ENCODE results near the gene CBX1.
"Not testable (repeated sequence)": the region's sequence is repeated elsewhere in the genome, so short reads cannot be mapped to it uniquely, and the experiment has no call there.

The CBX1 gene

GRCh38 chr17:48070195-48070594 lies 31.1 kb downstream of the CBX1 start:
- DNase-seq = no peak

GRCh38 chr17:48068491-48068961 lies 32.8 kb downstream of the CBX1 start:
- DNase-seq = no peak

GRCh38 chr17:48067808-48068207 lies 33.5 kb downstream of the CBX1 start:
- not testable (repeated sequence) for DNase-seq

GRCh38 chr17:48067245-48067644 lies 34.0 kb downstream of the CBX1 start:
- no peak for DNase-seq

DNA sequence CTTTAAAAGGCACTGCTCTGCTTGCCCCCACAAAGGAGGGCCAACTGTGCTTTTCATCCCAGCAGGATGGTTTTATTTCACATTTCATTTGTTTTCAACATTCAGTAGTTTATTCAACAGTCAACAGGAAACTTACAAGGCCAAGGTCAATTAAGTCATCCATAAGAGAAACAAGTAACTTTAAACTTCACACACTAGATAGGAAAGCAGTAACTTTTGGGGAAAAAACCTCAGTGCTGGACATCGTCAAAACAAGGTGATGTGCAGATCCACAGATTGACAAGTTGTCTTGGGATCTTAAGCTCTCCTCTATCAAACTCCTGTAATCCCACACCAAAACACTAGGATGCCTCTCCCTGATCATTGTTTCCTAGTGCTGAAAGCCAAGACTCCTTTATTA lies 34.6 kb downstream of the CBX1 start:
- no peak for DNase-seq

DNA sequence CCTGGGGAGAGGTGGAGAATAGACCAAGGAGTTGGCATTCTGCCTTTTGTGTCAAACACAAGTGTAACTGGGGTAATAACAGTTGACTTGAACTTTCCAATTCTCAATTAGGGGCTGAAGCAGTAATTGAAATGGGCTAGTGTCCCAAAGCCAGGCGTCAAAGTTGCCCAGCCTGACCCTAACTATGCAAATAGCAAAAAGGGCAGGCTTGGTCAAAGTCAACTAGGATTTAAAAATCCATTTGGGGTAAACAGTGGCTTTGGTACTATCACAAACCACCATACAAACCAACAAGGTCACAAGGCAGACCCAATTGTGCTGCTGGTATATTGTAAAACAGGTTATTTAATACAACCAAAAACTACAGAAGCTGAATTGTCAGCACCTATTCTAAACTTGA lies 35.1 kb downstream of the CBX1 start:
- DNase-seq = no peak

DNA sequence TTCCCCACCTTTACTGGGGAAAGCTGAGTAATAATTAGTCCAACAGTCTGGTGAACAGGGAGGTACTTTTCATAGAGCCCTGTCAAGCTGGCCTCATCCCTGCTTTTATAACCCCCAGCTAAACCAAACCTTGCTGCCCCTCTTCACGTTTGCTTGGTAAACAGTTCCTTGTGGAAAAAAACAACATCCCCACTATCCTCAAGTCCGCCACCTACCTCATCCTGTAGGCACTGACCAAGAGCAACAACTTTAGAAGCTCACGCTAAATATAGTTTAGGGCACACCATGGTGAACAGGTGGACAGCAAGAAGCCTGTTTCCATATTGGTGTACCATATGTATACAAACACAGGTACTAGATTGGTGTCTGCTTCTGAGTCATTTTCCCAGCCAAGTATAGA lies 36.6 kb downstream of the CBX1 start:
- DNase-seq = no peak

DNA sequence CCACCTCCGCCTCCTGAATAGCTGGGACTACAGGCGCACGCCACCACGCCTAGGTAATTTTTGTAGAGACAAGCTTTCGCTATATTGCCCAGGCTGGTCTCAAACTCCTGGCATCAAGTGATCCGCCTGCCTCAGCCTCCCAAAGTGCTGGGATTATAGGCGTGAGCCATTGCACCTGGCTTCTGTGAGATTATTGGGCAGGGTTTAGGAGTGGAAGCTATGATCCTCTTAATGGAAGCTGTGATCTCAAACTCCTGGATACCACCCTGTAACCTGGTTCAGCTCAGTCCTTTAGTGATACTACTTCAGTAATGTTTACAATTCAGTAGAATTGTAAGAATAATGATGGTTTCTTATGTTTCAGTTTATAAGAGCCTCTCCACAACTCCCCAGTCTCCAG lies 39.0 kb downstream of the CBX1 start:
- DNase-seq = no peak

- no peak for DNase-seq
Observed at GRCh38 chr17:48060249-48060648, 41.0 kb downstream of the CBX1 start.

DNA sequence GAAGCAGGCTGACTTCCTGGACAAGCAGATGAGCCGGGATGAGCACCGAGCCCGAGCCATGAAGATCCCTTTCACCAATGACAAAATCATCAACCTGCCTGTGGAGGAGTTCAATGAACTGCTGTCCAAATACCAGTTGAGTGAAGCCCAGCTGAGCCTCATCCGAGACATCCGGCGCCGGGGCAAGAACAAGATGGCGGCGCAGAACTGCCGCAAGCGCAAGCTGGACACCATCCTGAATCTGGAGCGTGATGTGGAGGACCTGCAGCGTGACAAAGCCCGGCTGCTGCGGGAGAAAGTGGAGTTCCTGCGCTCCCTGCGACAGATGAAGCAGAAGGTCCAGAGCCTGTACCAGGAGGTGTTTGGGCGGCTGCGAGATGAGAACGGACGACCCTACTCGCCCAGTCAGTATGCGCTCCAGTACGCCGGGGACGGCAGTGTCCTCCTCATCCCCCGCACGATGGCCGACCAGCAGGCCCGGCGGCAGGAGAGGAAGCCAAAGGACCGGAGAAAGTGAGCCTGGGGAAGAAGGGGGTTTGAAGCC lies 42.1 kb downstream of the CBX1 start:
- DNase-seq = no peak

DNA sequence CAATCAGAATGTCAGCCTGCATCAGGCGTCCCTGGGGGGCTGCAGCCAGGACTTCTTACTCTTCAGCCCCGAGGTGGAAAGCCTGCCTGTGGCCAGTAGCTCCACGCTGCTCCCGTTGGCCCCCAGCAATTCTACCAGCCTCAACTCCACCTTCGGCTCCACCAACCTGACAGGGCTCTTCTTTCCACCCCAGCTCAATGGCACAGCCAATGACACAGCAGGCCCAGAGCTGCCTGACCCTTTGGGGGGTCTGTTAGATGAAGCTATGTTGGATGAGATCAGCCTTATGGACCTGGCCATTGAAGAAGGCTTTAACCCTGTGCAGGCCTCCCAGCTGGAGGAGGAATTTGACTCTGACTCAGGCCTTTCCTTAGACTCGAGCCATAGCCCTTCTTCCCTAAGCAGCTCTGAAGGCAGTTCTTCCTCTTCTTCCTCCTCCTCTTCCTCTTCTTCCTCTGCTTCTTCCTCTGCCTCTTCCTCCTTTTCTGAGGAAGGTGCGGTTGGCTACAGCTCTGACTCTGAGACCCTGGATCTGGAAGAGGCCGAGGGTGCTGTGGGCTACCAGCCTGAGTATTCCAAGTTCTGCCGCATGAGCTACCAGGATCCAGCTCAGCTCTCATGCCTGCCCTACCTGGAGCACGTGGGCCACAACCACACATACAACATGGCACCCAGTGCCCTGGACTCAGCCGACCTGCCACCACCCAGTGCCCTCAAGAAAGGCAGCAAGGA lies 42.7 kb downstream of the CBX1 start:
- no peak for DNase-seq

GRCh38 chr17:48057626-48058025 lies 43.7 kb downstream of the CBX1 start:
- DNase-seq = no peak

DNA sequence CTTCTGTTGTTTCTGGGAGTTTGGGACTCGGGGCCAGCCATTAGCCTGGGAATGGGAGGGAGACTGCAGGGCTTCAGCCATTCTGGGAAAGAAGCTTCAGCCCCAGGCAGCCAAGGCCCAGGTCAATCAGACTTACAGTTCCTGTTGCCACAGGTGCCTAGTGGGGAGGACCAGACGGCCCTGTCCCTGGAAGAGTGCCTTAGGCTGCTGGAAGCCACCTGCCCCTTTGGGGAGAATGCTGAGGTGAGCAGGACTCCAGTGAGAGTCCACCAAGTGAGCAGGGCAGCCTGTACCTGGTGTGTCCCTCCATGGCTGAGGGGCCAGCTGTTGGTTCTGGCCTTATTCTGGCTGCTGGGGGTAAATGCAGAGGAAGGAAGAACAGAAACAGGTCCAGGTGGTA lies 44.4 kb downstream of the CBX1 start:
- DNase-seq = no peak

- DNase-seq = no peak
Observed at GRCh38 chr17:48056246-48056745, 45.0 kb downstream of the CBX1 start.

GRCh38 chr17:48055531-48056245 lies 45.6 kb downstream of the CBX1 start:
- no peak for DNase-seq

DNA sequence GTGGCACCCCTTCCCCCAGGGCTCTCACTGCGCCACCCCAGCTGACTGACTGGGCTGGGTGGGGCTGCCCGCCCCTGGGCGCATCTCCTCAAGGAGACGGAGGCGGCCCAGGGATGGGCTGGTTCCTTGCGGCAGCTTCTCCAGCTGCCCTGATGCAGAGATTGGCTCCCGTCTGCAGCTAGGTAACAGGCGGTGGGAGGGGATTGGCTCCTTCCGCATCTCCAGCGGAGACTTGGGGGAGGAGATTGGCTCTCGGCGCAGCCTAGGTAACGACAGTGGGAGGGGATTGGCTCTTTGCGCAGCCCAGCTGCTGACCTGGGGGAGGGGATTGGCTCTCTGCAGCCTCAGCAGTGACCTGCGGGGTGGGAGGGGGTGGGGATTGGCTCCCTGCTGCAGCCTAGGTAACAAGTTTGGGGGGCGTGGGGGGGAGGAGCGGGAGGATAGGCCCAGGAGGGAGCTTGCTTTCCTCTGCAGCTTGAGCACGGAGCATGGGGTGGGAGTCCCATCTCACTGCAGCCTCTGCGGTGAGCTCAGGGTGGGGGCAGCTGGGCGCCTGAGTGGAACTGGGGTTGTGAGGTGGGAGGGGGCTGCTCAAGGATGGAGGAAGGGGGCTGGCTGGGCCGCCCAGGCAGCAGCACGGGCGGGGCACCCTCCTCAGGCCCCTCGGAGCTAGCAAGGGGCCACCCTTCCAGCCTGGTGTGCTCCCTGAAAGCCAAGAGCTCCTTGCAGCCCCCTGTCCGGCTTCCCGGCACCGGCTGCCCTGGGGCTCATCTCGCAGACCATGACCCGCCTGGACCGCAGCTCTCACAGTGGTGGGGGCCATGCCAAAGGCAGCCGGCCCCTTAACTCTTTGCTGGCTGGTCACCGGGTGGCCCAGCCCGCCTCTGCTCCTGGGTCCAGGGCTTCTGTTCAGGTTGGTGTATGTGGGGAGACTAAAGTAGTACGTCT lies 46.8 kb downstream of the CBX1 start:
- no peak for DNase-seq

DNA sequence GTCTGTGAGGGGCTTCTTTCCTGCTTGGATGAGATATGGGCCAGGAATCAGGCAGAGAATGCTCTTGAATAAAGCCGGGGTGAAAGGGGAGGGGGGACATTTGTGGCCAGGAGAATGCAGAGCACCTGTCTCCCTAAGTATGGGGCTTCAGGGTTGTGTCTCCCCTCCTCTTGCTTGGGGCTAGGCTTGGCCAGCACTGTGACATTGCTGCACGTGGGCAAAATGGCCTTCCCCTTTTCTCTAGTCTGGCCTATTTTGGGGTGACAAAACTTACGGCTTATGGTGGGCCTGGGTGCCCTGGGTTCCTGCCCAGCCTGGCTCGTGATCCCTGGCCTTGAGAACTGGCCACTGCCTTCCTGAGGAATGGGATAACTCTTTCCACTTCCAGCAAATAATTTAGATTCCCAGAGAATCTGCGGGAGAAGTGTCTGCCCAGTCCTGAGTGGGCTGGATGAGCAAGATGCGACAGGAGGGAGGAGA lies 47.5 kb downstream of the CBX1 start:
- no peak for DNase-seq

GRCh38 chr17:48052956-48053757 lies 48.1 kb downstream of the CBX1 start:
- DNase-seq = peak; percentile 40

GRCh38 chr17:48051706-48052486 lies 49.4 kb downstream of the CBX1 start:
- no peak for DNase-seq

DNA sequence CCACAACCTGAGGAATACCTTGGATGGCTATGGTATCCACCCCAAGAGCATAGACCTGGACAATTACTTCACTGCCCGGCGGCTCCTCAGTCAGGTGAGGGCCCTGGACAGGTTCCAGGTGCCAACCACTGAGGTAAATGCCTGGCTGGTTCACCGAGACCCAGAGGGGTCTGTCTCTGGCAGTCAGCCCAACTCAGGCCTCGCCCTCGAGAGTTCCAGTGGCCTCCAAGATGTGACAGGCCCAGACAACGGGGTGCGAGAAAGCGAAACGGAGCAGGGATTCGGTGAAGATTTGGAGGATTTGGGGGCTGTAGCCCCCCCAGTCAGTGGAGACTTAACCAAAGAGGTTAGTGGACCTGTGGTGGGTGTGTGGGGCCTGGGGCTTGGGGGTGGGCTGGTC lies 50.0 kb downstream of the CBX1 start:
- DNase-seq = no peak
